Endothelial cell of umbilical vein (primary cell): ENCODE results near the gene SUPT4H1.

Source experiments
- EZH2 ChIP-seq: IDR thresholded peaks from 2 replicates; pipeline ENCODE4 v1.6.1; 2012; ENCODE audit warnings: borderline replicate concordance, low read depth, mild to moderate bottlenecking, moderate library complexity, low read length, inconsistent platforms; ENCODE audit not compliant: severe bottlenecking
- FOS ChIP-seq: IDR thresholded peaks from 2 replicates; pipeline ENCODE4 v1.6.1; 2011; ENCODE audit warnings: mild to moderate bottlenecking, low read length, moderate library complexity, borderline replicate concordance; ENCODE audit not compliant: insufficient read depth
- GATA2 ChIP-seq: IDR thresholded peaks from 2 replicates; pipeline ENCODE4 v1.7.0; 2011; ENCODE audit warnings: low read depth, mild to moderate bottlenecking, moderate library complexity, mixed read lengths, low read length; ENCODE audit not compliant: insufficient read length, insufficient read depth
- JUN ChIP-seq: IDR thresholded peaks from 2 replicates; pipeline ENCODE4 v1.6.1; 2011; ENCODE audit warnings: borderline replicate concordance, low read depth; ENCODE audit not compliant: insufficient read length, insufficient read depth
- POLR2A ChIP-seq: IDR thresholded peaks from 2 replicates; pipeline ENCODE4 v1.6.1; 2012; ENCODE audit warnings: low read depth, mild to moderate bottlenecking, control low read depth, low read length
- POLR2AphosphoS5 ChIP-seq: IDR thresholded peaks from 2 replicates; pipeline ENCODE4 v1.6.1; 2012; ENCODE audit warnings: low read depth, mild to moderate bottlenecking, control low read depth, low read length, moderate library complexity; ENCODE audit not compliant: insufficient read depth
- TF ChIP-seq, protein P1 (sequence below), 2 donors: IDR thresholded peaks; 1 replicate in 1 of 2; 2 replicates in 1 of 2; pipeline ENCODE4 v1.5.1; 2011; ENCODE audit warnings: low read length in 2 of 2, mild to moderate bottlenecking in 2 of 2, moderate library complexity in 2 of 2, control low read depth in 1 of 2, inconsistent platforms in 1 of 2, low read depth in 1 of 2; ENCODE audit not compliant: insufficient read depth in 1 of 2; ENCODE audit errors: extremely low read depth in 1 of 2
- TF ChIP-seq, protein P2 (sequence below): IDR thresholded peaks from 2 replicates; pipeline ENCODE4 v1.6.1; 2011; ENCODE audit not compliant: insufficient read depth, insufficient read length

- TF ChIP-seq, protein P1, sequence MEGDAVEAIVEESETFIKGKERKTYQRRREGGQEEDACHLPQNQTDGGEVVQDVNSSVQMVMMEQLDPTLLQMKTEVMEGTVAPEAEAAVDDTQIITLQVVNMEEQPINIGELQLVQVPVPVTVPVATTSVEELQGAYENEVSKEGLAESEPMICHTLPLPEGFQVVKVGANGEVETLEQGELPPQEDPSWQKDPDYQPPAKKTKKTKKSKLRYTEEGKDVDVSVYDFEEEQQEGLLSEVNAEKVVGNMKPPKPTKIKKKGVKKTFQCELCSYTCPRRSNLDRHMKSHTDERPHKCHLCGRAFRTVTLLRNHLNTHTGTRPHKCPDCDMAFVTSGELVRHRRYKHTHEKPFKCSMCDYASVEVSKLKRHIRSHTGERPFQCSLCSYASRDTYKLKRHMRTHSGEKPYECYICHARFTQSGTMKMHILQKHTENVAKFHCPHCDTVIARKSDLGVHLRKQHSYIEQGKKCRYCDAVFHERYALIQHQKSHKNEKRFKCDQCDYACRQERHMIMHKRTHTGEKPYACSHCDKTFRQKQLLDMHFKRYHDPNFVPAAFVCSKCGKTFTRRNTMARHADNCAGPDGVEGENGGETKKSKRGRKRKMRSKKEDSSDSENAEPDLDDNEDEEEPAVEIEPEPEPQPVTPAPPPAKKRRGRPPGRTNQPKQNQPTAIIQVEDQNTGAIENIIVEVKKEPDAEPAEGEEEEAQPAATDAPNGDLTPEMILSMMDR (IDR thresholded peaks at IDR 0.05; ENCODE audit: extremely low read depth in 1 of 2, insufficient read depth in 1 of 2, low read depth in 1 of 2, low read length in 2 of 2) = no peak
- TF ChIP-seq POLR2A = no peak
- TF ChIP-seq EZH2 = no peak
- TF ChIP-seq, protein P2, sequence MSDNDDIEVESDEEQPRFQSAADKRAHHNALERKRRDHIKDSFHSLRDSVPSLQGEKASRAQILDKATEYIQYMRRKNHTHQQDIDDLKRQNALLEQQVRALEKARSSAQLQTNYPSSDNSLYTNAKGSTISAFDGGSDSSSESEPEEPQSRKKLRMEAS = no peak
- no peak for TF ChIP-seq JUN
- TF ChIP-seq POLR2AphosphoS5 = no peak
- TF ChIP-seq GATA2 = no peak
- TF ChIP-seq FOS = no peak
Measured at GRCh38 chr17:58325289-58325726, 26.7 kb downstream of the SUPT4H1 start.
